A673 (cell line): ENCODE results near the gene ILDR1. TPM values are rescaled to one million over a fixed set of nuclear protein-coding genes. Genes with fewer than 3 reads are reported as not detected.

Experiments
- BruUV-seq: library from RNA; stranded (reverse); fragments of 400-500 nt; replicated peaks from 2 replicates; lab custom pipeline; 2021; lab: Mats Ljungman, UMichigan
- CTCF ChIA-PET: fragments of 300-600 bp; sonication (Branson Sonifier 250); formaldehyde crosslinking; loops from one replicate; lab custom pipeline; 2022; ENCODE audit warnings: antibody characterized with exemption; lab: Charles Lee
- POLR2A ChIA-PET: fragments of 300-600 bp; sonication (Branson Sonifier 250); formaldehyde crosslinking; loops from one replicate; lab custom pipeline; 2022; ENCODE audit warnings: antibody characterized with exemption; ENCODE audit not compliant: low non-redundant PET; lab: Charles Lee
- DNase-seq: peaks from one replicate; pipeline ENCODE4 v3.0.0-alpha.2; 2015; ENCODE audit warnings: low spot score
- H3K27ac ChIP-seq: fragments of 200-600 bp; sonication (generic); 2 replicates; pipeline ENCODE4 v1.5.1; 2016; ENCODE audit warnings: mixed run types, low read depth, mild to moderate bottlenecking, mixed read lengths, antibody characterized with exemption, low read length; ENCODE audit not compliant: poor library complexity, severe bottlenecking
- H3K27me3 ChIP-seq: fragments of 200-600 bp; sonication (generic); replicated peaks from 2 replicates; pipeline ENCODE4 v1.6.1; 2017; ENCODE audit warnings: mixed run types, low read depth, mild to moderate bottlenecking, mixed read lengths, antibody characterized with exemption, low read length; ENCODE audit not compliant: insufficient read depth, poor library complexity
- H3K36me3 ChIP-seq: fragments of 200-600 bp; sonication (generic); 2 replicates; pipeline ENCODE4 v1.6.1; 2016; ENCODE audit warnings: mixed run types, mild to moderate bottlenecking, mixed read lengths, antibody characterized with exemption, low read length; ENCODE audit not compliant: insufficient read depth, poor library complexity, severe bottlenecking
- H3K4me1 ChIP-seq: fragments of 200-600 bp; sonication (generic); 2 replicates; pipeline ENCODE4 v1.6.1; 2017; ENCODE audit warnings: mixed run types, mild to moderate bottlenecking, mixed read lengths, antibody characterized with exemption, low read length; ENCODE audit not compliant: insufficient read depth, poor library complexity, severe bottlenecking
- H3K4me3 ChIP-seq: fragments of 200-600 bp; sonication (generic); 2 replicates; pipeline ENCODE4 v1.5.1; 2016; ENCODE audit warnings: low read depth, mixed run types, mild to moderate bottlenecking, mixed read lengths, low read length; ENCODE audit not compliant: poor library complexity, severe bottlenecking
- H3K9me3 ChIP-seq: fragments of 200-600 bp; sonication (generic); 2 replicates; pipeline ENCODE4 v1.6.1; 2016; ENCODE audit warnings: mixed run types, low read depth, mild to moderate bottlenecking, mixed read lengths, antibody characterized with exemption, low read length; ENCODE audit not compliant: poor library complexity, severe bottlenecking
- EZH2 ChIP-seq: fragments of 200-600 bp; sonication (generic); IDR thresholded peaks from 2 replicates; pipeline ENCODE4 v1.6.1; 2017; ENCODE audit warnings: borderline replicate concordance, low read depth, mild to moderate bottlenecking, mixed read lengths, antibody characterized with exemption, low read length; ENCODE audit not compliant: poor library complexity, severe bottlenecking
- intact Hi-C: fragments of 100-400 bp; cut with micrococcal nuclease; formaldehyde crosslinking; loops from one replicate; pipeline ENCODE4 v1.10.0; 2022; ENCODE audit not compliant: unreplicated experiment
- total RNA-seq: library from RNA; stranded (reverse); gene quantifications from 2 replicates; pipeline ENCODE4 v1.2.3, GENCODE V29; 2021
- TF ChIP-seq, protein P1 (sequence below): fragments of 300-800, 200-600 bp; sonication (generic); conservative IDR thresholded peaks from 2 replicates; pipeline ENCODE4 v1.5.1; 2017; ENCODE audit warnings: low read depth, mild to moderate bottlenecking, antibody characterized with exemption, low read length, moderate library complexity, mixed read lengths

The ILDR1 gene
- total RNA-seq, 1 experiment from 2014 or later, result not detected

DNA sequence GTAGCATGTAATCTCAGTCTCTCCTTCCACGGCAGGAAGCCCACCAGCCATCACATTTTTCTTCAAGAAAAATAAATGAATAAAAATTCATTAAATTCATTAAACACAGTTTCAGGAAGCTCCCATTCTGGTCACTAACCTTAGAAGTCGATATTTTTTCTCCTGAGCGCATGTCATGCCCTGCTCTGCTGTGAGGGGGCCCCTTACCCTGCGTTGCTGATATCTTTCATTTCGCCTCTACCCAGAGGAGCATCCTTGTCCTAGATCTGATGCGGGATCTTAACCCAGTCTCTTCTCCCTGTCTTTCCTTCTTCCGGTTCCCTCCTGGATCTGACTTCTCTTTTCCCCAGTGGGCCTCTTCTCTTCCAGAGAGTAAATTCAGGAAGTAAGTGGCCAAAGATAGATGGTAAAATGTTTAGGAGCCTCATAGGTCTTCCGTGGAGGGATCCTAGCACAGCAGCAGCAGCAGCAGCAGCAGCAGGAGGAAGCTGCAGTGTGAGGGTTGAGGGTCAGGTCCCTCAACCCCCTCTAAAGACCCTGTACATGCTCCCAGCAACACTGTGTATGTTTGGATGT is 1.4 kb upstream of the ILDR1 start:
- no peaks in the 10 kb centered on the region for H3K9me3 ChIP-seq
- H3K4me3 ChIP-seq, result no peak overlapping the region
- H3K4me1 ChIP-seq, result no peaks in the 10 kb centered on the region
- ChIA-PET CTCF (no interaction called here), POLR2A (no interaction called here)
- H3K36me3 ChIP-seq, result no peaks in the 10 kb centered on the region
- no peak for DNase-seq
- TF ChIP-seq, protein P1, sequence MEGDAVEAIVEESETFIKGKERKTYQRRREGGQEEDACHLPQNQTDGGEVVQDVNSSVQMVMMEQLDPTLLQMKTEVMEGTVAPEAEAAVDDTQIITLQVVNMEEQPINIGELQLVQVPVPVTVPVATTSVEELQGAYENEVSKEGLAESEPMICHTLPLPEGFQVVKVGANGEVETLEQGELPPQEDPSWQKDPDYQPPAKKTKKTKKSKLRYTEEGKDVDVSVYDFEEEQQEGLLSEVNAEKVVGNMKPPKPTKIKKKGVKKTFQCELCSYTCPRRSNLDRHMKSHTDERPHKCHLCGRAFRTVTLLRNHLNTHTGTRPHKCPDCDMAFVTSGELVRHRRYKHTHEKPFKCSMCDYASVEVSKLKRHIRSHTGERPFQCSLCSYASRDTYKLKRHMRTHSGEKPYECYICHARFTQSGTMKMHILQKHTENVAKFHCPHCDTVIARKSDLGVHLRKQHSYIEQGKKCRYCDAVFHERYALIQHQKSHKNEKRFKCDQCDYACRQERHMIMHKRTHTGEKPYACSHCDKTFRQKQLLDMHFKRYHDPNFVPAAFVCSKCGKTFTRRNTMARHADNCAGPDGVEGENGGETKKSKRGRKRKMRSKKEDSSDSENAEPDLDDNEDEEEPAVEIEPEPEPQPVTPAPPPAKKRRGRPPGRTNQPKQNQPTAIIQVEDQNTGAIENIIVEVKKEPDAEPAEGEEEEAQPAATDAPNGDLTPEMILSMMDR, result no peak
- no peak for TF ChIP-seq EZH2
- intact Hi-C loops, result no loop called here
- no TSS peak for BruUV-seq
- no peaks in the 10 kb centered on the region for H3K27me3 ChIP-seq
- no peak overlapping the region for H3K27ac ChIP-seq

DNA sequence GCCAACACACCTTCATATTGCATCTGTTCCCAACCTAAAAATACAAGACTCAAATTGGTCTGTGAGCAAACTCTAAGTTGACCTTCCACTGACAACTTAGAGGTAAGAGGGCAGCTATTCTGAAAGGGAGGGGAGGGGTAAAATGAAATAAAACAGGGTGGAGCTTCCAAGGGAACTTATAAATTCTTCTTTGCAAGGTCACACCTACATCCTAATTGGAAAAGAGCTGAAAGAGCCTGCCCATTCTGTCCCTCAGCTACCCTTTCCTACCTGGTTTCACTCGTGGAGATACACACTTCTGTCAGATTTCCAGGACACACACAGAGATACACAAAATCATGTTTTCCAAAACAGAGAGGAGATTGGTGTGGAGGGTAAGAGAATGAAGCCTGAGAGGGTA is 1.0 kb downstream of the ILDR1 start:
- intact Hi-C loops, result no loop called here
- CTCF ChIA-PET, result no interaction called here
- TF ChIP-seq, protein P1, result no peak
- no peak for TF ChIP-seq EZH2
- Histone ChIP-seq H3K36me3 (no peaks in the 10 kb centered on the region), H3K27me3 (no peaks in the 10 kb centered on the region), H3K27ac (no peak overlapping the region), H3K9me3 (no peaks in the 10 kb centered on the region), H3K4me1 (no peaks in the 10 kb centered on the region), H3K4me3 (no peak overlapping the region)
- no peak for DNase-seq
- POLR2A ChIA-PET, result no interaction called here
- no TSS peak for BruUV-seq

DNA sequence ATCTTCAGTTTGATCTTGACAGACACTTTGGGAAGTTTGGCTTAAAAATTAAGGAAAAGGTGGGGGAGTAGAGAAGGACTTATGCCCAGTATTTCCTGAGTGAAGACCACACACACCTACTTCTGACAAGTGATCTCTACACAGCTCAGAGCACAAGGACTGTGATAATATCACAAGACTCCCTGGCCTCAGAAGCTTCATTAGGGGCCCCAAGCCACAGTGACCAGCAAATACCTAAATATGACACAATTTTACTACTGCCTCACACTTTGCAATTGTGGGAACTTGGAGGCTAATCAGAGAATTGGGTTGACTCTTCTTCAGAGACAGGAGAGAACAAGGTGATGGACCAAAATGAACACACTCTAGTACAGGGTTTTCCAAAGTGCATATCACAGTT is 2.6 kb downstream of the ILDR1 start:
- BruUV-seq, result no TSS peak
- no peaks in the 10 kb centered on the region for H3K4me1 ChIP-seq
- ChIA-PET CTCF (no interaction called here), POLR2A (no interaction called here)
- no peaks in the 10 kb centered on the region for H3K36me3 ChIP-seq
- intact Hi-C loops, result no loop called here
- no peaks in the 10 kb centered on the region for H3K27me3 ChIP-seq
- no peak for TF ChIP-seq EZH2
- TF ChIP-seq, protein P1, result no peak
- no peaks in the 10 kb centered on the region for H3K9me3 ChIP-seq
- DNase-seq, result no peak
- no peak overlapping the region for H3K4me3 ChIP-seq
- no peak overlapping the region for H3K27ac ChIP-seq
